SK-N-SH (cell line): ENCODE results near the gene NAALADL1. TPM values are rescaled to one million over a fixed set of nuclear protein-coding genes. Genes with fewer than 3 reads are reported as not detected.

Experiments used
- CTCF ChIA-PET: fragments of 300-600, 350-600 bp; formaldehyde crosslinking; extraction: SDS; loops from one replicate; lab custom pipeline; 2021; lab: Yijun Ruan, JAX
- POLR2A ChIA-PET: fragments of 350-600 bp; sonication (Branson Sonifier 250); formaldehyde crosslinking; extraction: SDS; loops from one replicate; lab custom pipeline; 2020; ENCODE audit warnings: antibody characterized with exemption, inconsistent platforms; lab: Yijun Ruan, JAX
- DNase-seq: peaks from one replicate; pipeline ENCODE4 v3.0.0; 2012
- H2AFZ ChIP-seq: fragments of 200-600 bp; sonication (generic); 2 replicates; pipeline ENCODE4 v1.8.1; 2016; ENCODE audit warnings: antibody characterized with exemption, mild to moderate bottlenecking, low read depth
- H3F3A ChIP-seq: fragments of 200-600 bp; sonication (generic); replicated peaks from 2 replicates; pipeline ENCODE3; 2016; ENCODE audit warnings: antibody characterized with exemption, mild to moderate bottlenecking; ENCODE audit not compliant: insufficient read depth
- H3K27ac ChIP-seq, 2 experiments: fragments of 200-500 bp in 1 of 2; fragments of 200-600 bp in 1 of 2; sonication (Bioruptor generic) in 1 of 2; sonication (generic), shearing (Covaris generic) in 1 of 2; 2 replicates each; pipeline versions ENCODE4 v1.5.1 to v1.6.1; 2014 to 2016; ENCODE audit warnings: low read depth in 2 of 2, inconsistent platforms in 1 of 2, low read length in 1 of 2, mild to moderate bottlenecking in 1 of 2, mixed read lengths in 1 of 2
- H3K27me3 ChIP-seq: fragments of 200-600 bp; sonication (generic), shearing (Covaris generic); 2 replicates; pipeline ENCODE4 v1.6.1; 2016; ENCODE audit warnings: mixed run types; ENCODE audit not compliant: insufficient read depth
- H3K36me3 ChIP-seq, 2 experiments: fragments of 200-500 bp in 1 of 2; fragments of 200-600 bp in 1 of 2; sonication (Bioruptor generic) in 1 of 2; sonication (generic) in 1 of 2; replicated peaks in 1 of 2; 2 replicates each; pipeline versions ENCODE3 to v1.5.1; 2014 to 2016; ENCODE audit warnings: low read length in 1 of 2, mild to moderate bottlenecking in 1 of 2; ENCODE audit not compliant: insufficient read depth in 2 of 2, control insufficient read depth in 1 of 2
- H3K4me1 ChIP-seq, 2 experiments: fragments of 200-500 bp in 1 of 2; fragments of 200-600 bp in 1 of 2; sonication (Bioruptor generic) in 1 of 2; sonication (generic), shearing (Covaris generic) in 1 of 2; 2 replicates each; pipeline versions ENCODE4 v1.5.1 to v1.6.1; 2014 to 2016; ENCODE audit warnings: low read depth in 1 of 2, low read length in 1 of 2, mixed run types in 1 of 2; ENCODE audit not compliant: insufficient read depth in 2 of 2, control insufficient read depth in 1 of 2
- H3K4me2 ChIP-seq: fragments of 200-600 bp; sonication (generic), shearing (Covaris generic); 2 replicates; pipeline ENCODE4 v1.6.1; 2017; ENCODE audit warnings: mixed run types
- H3K4me3 ChIP-seq, 2 experiments: fragments of 200-500 bp in 1 of 2; fragments of 200-600 bp in 1 of 2; sonication (Bioruptor generic) in 1 of 2; sonication (generic), shearing (Covaris generic) in 1 of 2; 2 replicates each; pipeline versions ENCODE4 v1.5.1 to v1.8.1; 2014 to 2016; ENCODE audit warnings: low read depth in 2 of 2, inconsistent platforms in 1 of 2, low read length in 1 of 2, mild to moderate bottlenecking in 1 of 2, mixed read lengths in 1 of 2, moderate library complexity in 1 of 2
- H3K79me2 ChIP-seq: fragments of 200-600 bp; sonication (generic); 2 replicates; pipeline ENCODE4 v1.8.1; 2017; ENCODE audit warnings: mild to moderate bottlenecking; ENCODE audit not compliant: insufficient read depth
- H3K9ac ChIP-seq: fragments of 200-600 bp; sonication (generic); 2 replicates; pipeline ENCODE4 v1.6.1; 2017; ENCODE audit warnings: mixed run types
- H3K9me2 ChIP-seq: fragments of 200-600 bp; sonication (generic); 2 replicates; pipeline ENCODE4 v1.6.1; 2017; ENCODE audit warnings: mixed run types
- H3K9me3 ChIP-seq: fragments of 200-600 bp; sonication (generic); 2 replicates; pipeline ENCODE4 v1.6.1; 2017; ENCODE audit warnings: mixed run types, mild to moderate bottlenecking, moderate library complexity
- H4K20me1 ChIP-seq: fragments of 200-600 bp; sonication (generic); 2 replicates; pipeline ENCODE4 v1.6.1; 2017; ENCODE audit warnings: mild to moderate bottlenecking, mixed run types; ENCODE audit not compliant: insufficient read depth
- CHD2 ChIP-seq: fragments of 150-350 bp; IDR thresholded peaks from 2 replicates; pipeline ENCODE4 v1.6.1; 2018; ENCODE audit warnings: low read length; ENCODE audit not compliant: partially characterized antibody
- ELF1 ChIP-seq: IDR thresholded peaks from 2 replicates; pipeline ENCODE4 v1.4.0; 2012
- EZH2phosphoT487 ChIP-seq: fragments of 200-600 bp; sonication (generic); IDR thresholded peaks from 2 replicates; pipeline ENCODE4 v1.6.1; 2017; ENCODE audit warnings: low read depth, mixed run types, mild to moderate bottlenecking, antibody characterized with exemption, moderate library complexity, borderline replicate concordance
- FOXJ3 ChIP-seq: sonication (generic); formaldehyde crosslinking; IDR thresholded peaks from 2 replicates; pipeline ENCODE4 v1.5.1; 2020; ENCODE audit warnings: mild to moderate bottlenecking, missing genetic modification reagents
- FOXM1 ChIP-seq: IDR thresholded peaks from 2 replicates; pipeline ENCODE4 v1.4.0; 2012; ENCODE audit warnings: low read depth, mild to moderate bottlenecking
- GABPA ChIP-seq: IDR thresholded peaks from 2 replicates; pipeline ENCODE4 v1.4.0; 2012; ENCODE audit warnings: low read depth, mild to moderate bottlenecking
- GATA2 ChIP-seq: sonication (generic); formaldehyde crosslinking; IDR thresholded peaks from 2 replicates; pipeline ENCODE4 v1.5.0; 2020; ENCODE audit warnings: mild to moderate bottlenecking, missing genetic modification reagents
- JUND ChIP-seq: IDR thresholded peaks from 2 replicates; pipeline ENCODE4 v1.4.0; 2012
- MXI1 ChIP-seq: IDR thresholded peaks from 2 replicates; pipeline ENCODE4 v1.6.1; 2012; ENCODE audit warnings: mild to moderate bottlenecking, low read depth, low read length, improper control_type of control experiment
- NFIC ChIP-seq: IDR thresholded peaks from 2 replicates; pipeline ENCODE4 v1.4.0; 2012; ENCODE audit warnings: borderline replicate concordance
- NRF1 ChIP-seq: IDR thresholded peaks from 2 replicates; pipeline ENCODE4 v1.6.1; 2012; ENCODE audit warnings: low read depth, mild to moderate bottlenecking, low read length
- PBX3 ChIP-seq: IDR thresholded peaks from 2 replicates; pipeline ENCODE4; 2012
- RAD21 ChIP-seq: IDR thresholded peaks from 2 replicates; pipeline ENCODE4 v1.6.1; 2012; ENCODE audit warnings: mild to moderate bottlenecking, low read length
- RCOR1 ChIP-seq: fragments of 150-350 bp; IDR thresholded peaks from 2 replicates; pipeline ENCODE4 v1.6.1; 2017; ENCODE audit warnings: antibody characterized with exemption, low read length
- RFX5 ChIP-seq: IDR thresholded peaks from 2 replicates; pipeline ENCODE4 v1.6.1; 2012; ENCODE audit warnings: mild to moderate bottlenecking, improper control_type of control experiment, low read length
- RXRA ChIP-seq: IDR thresholded peaks from 2 replicates; pipeline ENCODE4 v1.4.0; 2012; ENCODE audit warnings: low read depth, mild to moderate bottlenecking, borderline replicate concordance
- SIN3A ChIP-seq: IDR thresholded peaks from 2 replicates; pipeline ENCODE4 v1.6.1; 2012; ENCODE audit warnings: low read depth, mild to moderate bottlenecking, low read length, moderate library complexity, borderline replicate concordance
- SMC3 ChIP-seq: IDR thresholded peaks from 2 replicates; pipeline ENCODE4 v1.6.1; 2012; ENCODE audit warnings: low read depth, low read length, improper control_type of control experiment
- TAF1 ChIP-seq: IDR thresholded peaks from 2 replicates; pipeline ENCODE4 v1.6.1; 2012; ENCODE audit warnings: low read depth, mild to moderate bottlenecking, low read length, moderate library complexity, borderline replicate concordance
- TEAD4 ChIP-seq: IDR thresholded peaks from 2 replicates; pipeline ENCODE4 v1.4.0; 2012; ENCODE audit warnings: mild to moderate bottlenecking, borderline replicate concordance; ENCODE audit not compliant: insufficient read depth
- USF2 ChIP-seq: fragments of 150-350 bp; IDR thresholded peaks from 2 replicates; pipeline ENCODE4 v1.6.1; 2017; ENCODE audit warnings: antibody characterized with exemption, low read length, low read depth, borderline replicate concordance
- WGBS: methylation state at CpG from one replicate; pipeline ENCODE4 v1.1.6; 2017; ENCODE audit warnings: low lambda C conversion rate; 5-methylcytosine and 5-hydroxymethylcytosine counted together
- polyA plus RNA-seq, 3 experiments: library from polyadenylated mRNA; depleted of rRNA; stranded (reverse); fragments of >200 nt; gene quantifications; 2 replicates each; pipeline ENCODE4 v1.2.3, GENCODE V29; 2012
- TF ChIP-seq, protein P1 (sequence below): IDR thresholded peaks from 2 replicates; pipeline ENCODE4 v1.4.0; 2012; ENCODE audit warnings: low read depth
- TF ChIP-seq, protein P2 (sequence below): IDR thresholded peaks from 2 replicates; pipeline ENCODE4 v1.4.0; 2012; ENCODE audit warnings: low read depth, borderline replicate concordance

Gene NAALADL1
- polyA plus RNA-seq, 1 of the 3 experiments (the other 2 are of a cell fraction), result not detected

DNA sequence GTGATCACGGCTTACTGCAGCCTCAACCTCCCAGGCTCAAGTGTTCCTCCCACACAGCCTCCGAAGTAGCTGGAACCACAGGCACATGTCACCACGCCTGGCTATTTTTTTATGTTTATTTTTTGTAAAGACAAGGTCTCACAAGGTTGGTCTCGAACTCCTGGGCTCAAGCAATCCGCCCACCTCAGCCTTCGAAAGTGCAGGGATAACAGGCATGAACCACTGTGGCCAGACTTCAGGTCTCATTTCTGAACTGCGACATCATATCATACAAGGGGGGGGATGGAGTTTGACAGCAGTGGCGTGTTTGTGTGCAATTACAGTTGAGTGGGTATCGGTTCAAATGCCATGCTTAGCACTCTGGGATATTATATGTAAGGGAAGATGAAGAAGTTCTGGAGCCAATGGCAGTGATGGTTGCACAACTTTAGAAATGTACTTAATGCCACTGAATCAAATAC is 6.9 kb downstream of the NAALADL1 start:
- Histone ChIP-seq H3K27ac (no peak overlapping the region), H3K36me3 (no peaks in the 10 kb centered on the region), H3K27me3 (no peaks in the 10 kb centered on the region), H3K79me2 (no peaks in the 10 kb centered on the region), H4K20me1 (no peaks in the 10 kb centered on the region), H3K9ac (no peak overlapping the region), H3K4me3 (no peak overlapping the region), H3K9me2 (no peaks in the 10 kb centered on the region), H3K9me3 (no peaks in the 10 kb centered on the region), H3F3A (peaks cover 3% of the 10 kb centered on the region), H3K4me1 (no peaks in the 10 kb centered on the region), H3K4me2 (no peak overlapping the region), H2AFZ (no peak overlapping the region)
- POLR2A ChIA-PET, result no interaction called here
- TF ChIP-seq EZH2phosphoT487, result no peak
- no peak for TF ChIP-seq RXRA
- TF ChIP-seq PBX3, result no peak
- TF ChIP-seq SMC3, result no peak
- no peak for TF ChIP-seq GABPA
- no peak for TF ChIP-seq TEAD4
- TF ChIP-seq RAD21, result no peak
- TF ChIP-seq RCOR1, result no peak
- no peak for TF ChIP-seq FOXJ3 (CRISPR knock-in tag)
- no peak for TF ChIP-seq GATA2 (CRISPR knock-in tag)
- TF ChIP-seq TAF1, result no peak
- TF ChIP-seq, protein P1, sequence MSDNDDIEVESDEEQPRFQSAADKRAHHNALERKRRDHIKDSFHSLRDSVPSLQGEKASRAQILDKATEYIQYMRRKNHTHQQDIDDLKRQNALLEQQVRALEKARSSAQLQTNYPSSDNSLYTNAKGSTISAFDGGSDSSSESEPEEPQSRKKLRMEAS, result no peak
- TF ChIP-seq FOXM1, result no peak
- TF ChIP-seq ELF1, result no peak
- DNase-seq, result no peak
- 86% methylated on average over 9 of the region's 9 CpGs for WGBS
- CTCF ChIA-PET, result interaction anchor here (1.6 kb wide), 1 partner anchor 37 kb away, joined by 4 read pairs; the partner anchor contains the start of gene ARL2

DNA sequence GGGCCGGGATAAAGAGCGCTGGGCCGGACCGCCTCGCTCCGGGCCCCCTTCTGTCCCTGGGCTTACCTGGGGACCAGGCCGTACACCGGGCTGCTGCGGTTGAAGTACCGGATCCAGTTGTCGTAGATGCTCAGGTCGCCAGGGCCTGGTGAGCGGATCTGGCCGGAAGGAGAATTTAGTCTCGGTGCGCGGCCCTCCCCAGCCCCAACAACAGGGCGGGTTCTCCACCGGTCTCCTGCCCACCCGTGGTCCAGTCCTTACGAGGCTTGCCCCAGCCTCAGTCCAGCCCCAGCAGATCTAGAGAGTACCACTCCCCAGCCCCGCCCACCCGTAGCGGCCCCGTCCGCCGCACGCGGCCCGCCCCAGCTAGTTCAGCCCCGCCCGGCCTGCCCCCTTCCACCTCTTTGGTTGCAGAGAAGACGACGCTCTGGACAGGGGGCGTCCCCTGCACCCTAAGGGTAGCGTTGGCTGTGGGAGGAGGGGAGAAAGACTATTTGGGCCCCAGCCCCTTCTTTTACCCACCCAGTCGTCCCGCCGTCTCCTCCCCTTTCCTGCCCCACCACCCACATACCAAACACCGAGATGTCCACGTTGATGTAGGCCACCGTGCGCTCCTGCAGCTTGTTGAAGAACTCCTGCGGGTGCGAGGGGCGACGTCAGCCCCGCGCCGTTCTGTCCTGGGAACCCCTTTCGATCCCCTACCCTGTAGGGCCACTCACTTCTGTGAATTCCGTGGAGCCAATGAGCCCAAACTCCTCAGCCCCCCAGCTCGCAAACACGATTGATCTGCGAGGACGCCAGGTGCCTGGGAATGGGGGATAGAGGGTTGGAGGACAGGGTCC is 10.6 kb downstream of the NAALADL1 start:
- Histone ChIP-seq H2AFZ (no peak overlapping the region), H3K4me3 (no peak overlapping the region), H3K4me2 (no peak overlapping the region), H3K79me2 (peaks cover 16% of the 10 kb centered on the region), H4K20me1 (no peaks in the 10 kb centered on the region), H3K9me2 (no peaks in the 10 kb centered on the region), H3K9ac (no peak overlapping the region), H3K27ac (no peak overlapping the region)
- DNase-seq, result no peak
- WGBS, result 98% methylated on average over 46 of the region's 56 CpGs
- POLR2A ChIA-PET, result no interaction called here
- TF ChIP-seq NRF1, result no peak
- no peak for TF ChIP-seq JUND
- TF ChIP-seq GABPA, result no peak
- TF ChIP-seq CHD2, result no peak
- no peak for TF ChIP-seq USF2
- TF ChIP-seq MXI1, result no peak
- TF ChIP-seq RCOR1, result no peak
- no peak for TF ChIP-seq TEAD4
- TF ChIP-seq GATA2 (CRISPR knock-in tag), result no peak
- no peak for TF ChIP-seq RXRA
- TF ChIP-seq, protein P2, sequence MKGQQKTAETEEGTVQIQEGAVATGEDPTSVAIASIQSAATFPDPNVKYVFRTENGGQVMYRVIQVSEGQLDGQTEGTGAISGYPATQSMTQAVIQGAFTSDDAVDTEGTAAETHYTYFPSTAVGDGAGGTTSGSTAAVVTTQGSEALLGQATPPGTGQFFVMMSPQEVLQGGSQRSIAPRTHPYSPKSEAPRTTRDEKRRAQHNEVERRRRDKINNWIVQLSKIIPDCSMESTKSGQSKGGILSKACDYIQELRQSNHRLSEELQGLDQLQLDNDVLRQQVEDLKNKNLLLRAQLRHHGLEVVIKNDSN, result no peak
- no peak for TF ChIP-seq NFIC
- TF ChIP-seq SIN3A, result no peak
- TF ChIP-seq RFX5, result no peak
- TF ChIP-seq, all 33 proteins: peak for 0
- CTCF ChIA-PET, result interaction anchor here (3.0 kb wide), 1 partner anchor 34 kb away, joined by 8 read pairs; the partner anchor contains the start of gene ARL2
- H3K27me3 ChIP-seq, result no peaks in the 10 kb centered on the region
- H3F3A ChIP-seq, result no peaks in the 10 kb centered on the region
- peaks cover 8 to 13% of the 10 kb centered on the region in 2 experiments for H3K36me3 ChIP-seq
- peaks cover 0 to 1% of the 10 kb centered on the region in 2 experiments; a peak in 2 of 4 replicates for H3K4me1 ChIP-seq
- no peaks in the 10 kb centered on the region for H3K9me3 ChIP-seq
